ENCODE results near the gene USP17L27.
"Not testable (repeated sequence)": the region's sequence is repeated elsewhere in the genome, so short reads cannot be mapped to it uniquely, and the experiment has no call there.

Gene USP17L27, protein sequence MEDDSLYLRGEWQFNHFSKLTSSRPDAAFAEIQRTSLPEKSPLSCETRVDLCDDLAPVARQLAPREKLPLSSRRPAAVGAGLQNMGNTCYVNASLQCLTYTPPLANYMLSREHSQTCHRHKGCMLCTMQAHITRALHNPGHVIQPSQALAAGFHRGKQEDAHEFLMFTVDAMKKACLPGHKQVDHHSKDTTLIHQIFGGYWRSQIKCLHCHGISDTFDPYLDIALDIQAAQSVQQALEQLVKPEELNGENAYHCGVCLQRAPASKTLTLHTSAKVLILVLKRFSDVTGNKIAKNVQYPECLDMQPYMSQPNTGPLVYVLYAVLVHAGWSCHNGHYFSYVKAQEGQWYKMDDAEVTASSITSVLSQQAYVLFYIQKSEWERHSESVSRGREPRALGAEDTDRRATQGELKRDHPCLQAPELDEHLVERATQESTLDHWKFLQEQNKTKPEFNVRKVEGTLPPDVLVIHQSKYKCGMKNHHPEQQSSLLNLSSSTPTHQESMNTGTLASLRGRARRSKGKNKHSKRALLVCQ

DNA sequence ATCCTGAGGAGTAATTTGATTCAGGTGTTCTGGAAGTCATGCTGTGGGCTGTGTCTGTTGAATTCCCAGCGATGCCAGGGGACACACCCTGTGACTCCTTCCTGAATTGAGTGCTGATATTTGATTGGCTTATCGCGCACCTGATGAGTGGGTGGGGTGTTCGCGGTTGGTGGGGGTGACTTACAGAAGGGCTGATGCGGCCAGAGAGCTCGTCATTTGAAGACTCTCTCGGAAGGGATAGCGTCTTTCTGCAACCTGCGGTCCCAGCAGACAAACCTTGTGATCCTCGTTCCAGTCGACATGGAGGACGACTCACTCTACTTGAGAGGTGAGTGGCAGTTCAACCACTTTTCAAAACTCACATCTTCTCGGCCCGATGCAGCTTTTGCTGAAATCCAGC is at the start of gene USP17L27:
Gene USP17L27 (plus strand): TSS at position 301 of the 400 bp plus-strand sequence. CDS start 0 bp downstream, at position 301.
- not testable (repeated sequence) for DNase-seq

DNA sequence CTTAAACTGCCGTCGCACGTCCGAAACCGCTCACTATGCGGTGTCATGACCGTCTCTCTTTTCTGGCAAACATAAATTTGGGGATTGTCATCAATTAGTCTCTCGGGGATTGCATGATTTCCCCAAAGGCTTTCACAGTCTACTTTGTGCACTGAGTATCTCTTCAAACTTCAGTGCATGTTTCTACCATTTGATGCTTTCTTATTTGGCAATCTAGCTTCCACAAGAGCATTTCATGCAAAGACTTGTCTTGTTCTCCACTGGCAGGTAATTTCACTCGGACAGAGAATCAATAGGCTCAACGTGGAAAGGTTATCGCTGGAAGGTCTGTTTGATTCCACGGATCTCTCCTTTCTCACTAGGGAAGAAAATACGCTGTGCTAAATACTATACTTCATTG is 19.8 kb upstream of the USP17L27 start:
- DNase-seq, result not testable (repeated sequence)

DNA sequence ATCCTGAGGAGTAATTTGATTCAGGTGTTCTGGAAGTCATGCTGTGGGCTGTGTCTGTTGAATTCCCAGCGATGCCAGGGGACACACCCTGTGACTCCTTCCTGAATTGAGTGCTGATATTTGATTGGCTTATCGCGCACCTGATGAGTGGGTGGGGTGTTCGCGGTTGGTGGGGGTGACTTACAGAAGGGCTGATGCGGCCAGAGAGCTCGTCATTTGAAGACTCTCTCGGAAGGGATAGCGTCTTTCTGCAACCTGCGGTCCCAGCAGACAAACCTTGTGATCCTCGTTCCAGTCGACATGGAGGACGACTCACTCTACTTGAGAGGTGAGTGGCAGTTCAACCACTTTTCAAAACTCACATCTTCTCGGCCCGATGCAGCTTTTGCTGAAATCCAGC is 19.1 kb upstream of the USP17L27 start, which contains the start of gene USP17L24:
Gene USP17L24 (plus strand): TSS at position 301 of the 400 bp plus-strand sequence. CDS start 0 bp downstream, at position 301.
- not testable (repeated sequence) for DNase-seq

DNA sequence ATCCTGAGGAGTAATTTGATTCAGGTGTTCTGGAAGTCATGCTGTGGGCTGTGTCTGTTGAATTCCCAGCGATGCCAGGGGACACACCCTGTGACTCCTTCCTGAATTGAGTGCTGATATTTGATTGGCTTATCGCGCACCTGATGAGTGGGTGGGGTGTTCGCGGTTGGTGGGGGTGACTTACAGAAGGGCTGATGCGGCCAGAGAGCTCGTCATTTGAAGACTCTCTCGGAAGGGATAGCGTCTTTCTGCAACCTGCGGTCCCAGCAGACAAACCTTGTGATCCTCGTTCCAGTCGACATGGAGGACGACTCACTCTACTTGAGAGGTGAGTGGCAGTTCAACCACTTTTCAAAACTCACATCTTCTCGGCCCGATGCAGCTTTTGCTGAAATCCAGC is 14.3 kb upstream of the USP17L27 start, which contains the start of gene USP17L25:
Gene USP17L25 (plus strand): TSS at position 301 of the 400 bp plus-strand sequence. CDS start 0 bp downstream, at position 301.
- not testable (repeated sequence) for DNase-seq

DNA sequence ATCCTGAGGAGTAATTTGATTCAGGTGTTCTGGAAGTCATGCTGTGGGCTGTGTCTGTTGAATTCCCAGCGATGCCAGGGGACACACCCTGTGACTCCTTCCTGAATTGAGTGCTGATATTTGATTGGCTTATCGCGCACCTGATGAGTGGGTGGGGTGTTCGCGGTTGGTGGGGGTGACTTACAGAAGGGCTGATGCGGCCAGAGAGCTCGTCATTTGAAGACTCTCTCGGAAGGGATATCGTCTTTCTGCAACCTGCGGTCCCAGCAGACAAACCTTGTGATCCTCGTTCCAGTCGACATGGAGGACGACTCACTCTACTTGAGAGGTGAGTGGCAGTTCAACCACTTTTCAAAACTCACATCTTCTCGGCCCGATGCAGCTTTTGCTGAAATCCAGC is 9.6 kb upstream of the USP17L27 start, which contains the start of gene USP17L26:
Gene USP17L26 (plus strand): TSS at position 301 of the 400 bp plus-strand sequence. CDS start 0 bp downstream, at position 301.
- not testable (repeated sequence) for DNase-seq

DNA sequence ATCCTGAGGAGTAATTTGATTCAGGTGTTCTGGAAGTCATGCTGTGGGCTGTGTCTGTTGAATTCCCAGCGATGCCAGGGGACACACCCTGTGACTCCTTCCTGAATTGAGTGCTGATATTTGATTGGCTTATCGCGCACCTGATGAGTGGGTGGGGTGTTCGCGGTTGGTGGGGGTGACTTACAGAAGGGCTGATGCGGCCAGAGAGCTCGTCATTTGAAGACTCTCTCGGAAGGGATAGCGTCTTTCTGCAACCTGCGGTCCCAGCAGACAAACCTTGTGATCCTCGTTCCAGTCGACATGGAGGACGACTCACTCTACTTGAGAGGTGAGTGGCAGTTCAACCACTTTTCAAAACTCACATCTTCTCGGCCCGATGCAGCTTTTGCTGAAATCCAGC is 4.8 kb upstream of the USP17L27 start, which contains the start of gene USP17L5:
Gene USP17L5 (plus strand): TSS at position 301 of the 400 bp plus-strand sequence. CDS start 0 bp downstream, at position 301.
- DNase-seq, result not testable (repeated sequence)

DNA sequence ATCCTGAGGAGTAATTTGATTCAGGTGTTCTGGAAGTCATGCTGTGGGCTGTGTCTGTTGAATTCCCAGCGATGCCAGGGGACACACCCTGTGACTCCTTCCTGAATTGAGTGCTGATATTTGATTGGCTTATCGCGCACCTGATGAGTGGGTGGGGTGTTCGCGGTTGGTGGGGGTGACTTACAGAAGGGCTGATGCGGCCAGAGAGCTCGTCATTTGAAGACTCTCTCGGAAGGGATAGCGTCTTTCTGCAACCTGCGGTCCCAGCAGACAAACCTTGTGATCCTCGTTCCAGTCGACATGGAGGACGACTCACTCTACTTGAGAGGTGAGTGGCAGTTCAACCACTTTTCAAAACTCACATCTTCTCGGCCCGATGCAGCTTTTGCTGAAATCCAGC is 4.6 kb downstream of the USP17L27 start, which contains the start of gene USP17L28:
Gene USP17L28 (plus strand): TSS at position 301 of the 400 bp plus-strand sequence. CDS start 0 bp downstream, at position 301.
- not testable (repeated sequence) for DNase-seq

DNA sequence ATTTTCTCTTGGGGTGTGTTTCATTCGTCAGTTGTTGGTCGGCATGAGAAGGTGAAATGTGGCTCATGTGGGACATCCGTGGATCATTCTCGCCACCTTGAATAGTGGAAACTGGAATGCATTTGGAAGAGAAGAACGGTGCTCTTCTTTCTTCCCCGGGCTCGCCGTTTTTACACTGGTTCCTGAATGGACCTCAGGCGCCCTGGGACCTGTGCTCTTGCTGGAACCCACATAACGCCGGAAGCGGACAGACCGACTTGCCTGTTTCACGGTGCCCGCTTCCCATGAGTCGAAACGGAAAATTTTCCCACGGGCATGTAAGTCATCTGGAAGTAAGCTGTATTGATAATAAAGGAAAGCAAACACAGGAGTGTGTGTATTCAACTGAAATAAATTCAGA is 6.9 kb downstream of the USP17L27 start:
- not testable (repeated sequence) for DNase-seq

DNA sequence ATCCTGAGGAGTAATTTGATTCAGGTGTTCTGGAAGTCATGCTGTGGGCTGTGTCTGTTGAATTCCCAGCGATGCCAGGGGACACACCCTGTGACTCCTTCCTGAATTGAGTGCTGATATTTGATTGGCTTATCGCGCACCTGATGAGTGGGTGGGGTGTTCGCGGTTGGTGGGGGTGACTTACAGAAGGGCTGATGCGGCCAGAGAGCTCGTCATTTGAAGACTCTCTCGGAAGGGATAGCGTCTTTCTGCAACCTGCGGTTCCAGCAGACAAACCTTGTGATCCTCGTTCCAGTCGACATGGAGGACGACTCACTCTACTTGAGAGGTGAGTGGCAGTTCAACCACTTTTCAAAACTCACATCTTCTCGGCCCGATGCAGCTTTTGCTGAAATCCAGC is 9.4 kb downstream of the USP17L27 start, which contains the start of gene USP17L29:
Gene USP17L29 (plus strand): TSS at position 301 of the 400 bp plus-strand sequence. CDS start 0 bp downstream, at position 301.
- not testable (repeated sequence) for DNase-seq

DNA sequence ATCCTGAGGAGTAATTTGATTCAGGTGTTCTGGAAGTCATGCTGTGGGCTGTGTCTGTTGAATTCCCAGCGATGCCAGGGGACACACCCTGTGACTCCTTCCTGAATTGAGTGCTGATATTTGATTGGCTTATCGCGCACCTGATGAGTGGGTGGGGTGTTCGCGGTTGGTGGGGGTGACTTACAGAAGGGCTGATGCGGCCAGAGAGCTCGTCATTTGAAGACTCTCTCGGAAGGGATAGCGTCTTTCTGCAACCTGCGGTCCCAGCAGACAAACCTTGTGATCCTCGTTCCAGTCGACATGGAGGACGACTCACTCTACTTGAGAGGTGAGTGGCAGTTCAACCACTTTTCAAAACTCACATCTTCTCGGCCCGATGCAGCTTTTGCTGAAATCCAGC is 18.9 kb downstream of the USP17L27 start, which contains the start of gene USP17L30:
Gene USP17L30 (plus strand): TSS at position 301 of the 400 bp plus-strand sequence. CDS start 0 bp downstream, at position 301.
- DNase-seq, result not testable (repeated sequence)

DNA sequence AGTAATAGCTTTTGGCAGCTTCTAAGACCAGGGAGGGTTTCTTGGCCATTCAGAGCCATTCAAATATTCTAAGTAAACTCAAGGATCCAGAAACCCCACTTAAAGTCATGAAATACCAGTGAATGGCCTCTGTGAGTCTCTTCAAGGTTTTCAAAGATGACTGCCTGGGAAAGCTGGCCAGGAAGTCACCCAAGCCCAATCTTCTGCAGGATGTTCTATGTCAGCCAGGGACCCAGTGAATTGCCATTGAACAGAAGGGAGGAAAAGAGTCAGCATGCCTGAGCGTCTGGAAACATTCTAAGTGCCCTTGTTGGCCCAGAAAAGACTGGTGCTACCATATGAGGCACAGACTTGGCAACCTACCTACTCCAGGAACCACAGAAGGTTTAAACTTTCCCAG is 35.9 kb downstream of the USP17L27 start:
- not testable (repeated sequence) for DNase-seq

DNA sequence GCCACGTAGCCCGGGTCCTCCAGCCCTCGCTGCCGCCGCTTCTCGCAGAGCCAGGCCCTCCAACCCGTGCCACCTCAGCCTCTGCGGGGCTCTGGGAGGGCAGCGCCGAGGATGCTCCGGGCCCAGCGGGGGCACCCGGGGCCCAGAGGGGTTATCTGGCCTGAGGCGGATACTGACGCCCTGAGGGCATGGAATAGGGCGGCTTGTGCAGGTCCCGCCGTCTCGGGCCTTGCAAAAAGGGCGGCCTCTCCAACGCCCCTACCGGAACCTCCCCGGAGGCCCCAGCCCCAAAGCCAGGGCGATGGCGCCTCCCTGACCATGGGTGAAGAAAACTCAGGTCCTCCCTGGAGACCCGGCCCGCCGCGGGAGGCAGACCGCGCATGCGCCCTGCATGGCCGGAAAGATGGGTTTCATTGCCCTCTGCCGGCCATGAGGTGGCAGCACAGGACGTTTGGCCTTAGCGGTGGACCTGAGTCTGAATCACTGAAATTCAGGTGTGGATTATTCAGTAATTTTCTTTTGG is 37.1 kb downstream of the USP17L27 start:
- peak; percentile 64 for DNase-seq

DNA sequence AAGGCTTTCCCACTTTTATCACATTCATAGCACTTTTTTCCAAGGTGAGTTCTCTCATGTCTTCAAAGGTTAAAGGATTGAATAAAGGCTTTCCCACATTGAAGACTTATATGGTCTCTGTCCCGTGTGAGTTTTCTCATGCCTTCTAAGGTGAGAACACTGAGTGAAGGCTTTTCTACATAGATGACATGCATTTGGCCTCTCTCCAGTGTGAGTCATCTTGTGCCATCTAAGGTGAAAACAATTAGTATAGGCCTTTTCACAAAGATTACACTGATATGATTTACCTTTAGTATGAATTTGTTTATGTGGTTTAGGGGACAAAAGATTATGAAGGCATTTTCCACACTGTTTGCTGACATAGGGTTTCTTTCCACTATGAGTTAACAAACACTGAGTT is 40.2 kb downstream of the USP17L27 start:
- DNase-seq, result no peak

DNA sequence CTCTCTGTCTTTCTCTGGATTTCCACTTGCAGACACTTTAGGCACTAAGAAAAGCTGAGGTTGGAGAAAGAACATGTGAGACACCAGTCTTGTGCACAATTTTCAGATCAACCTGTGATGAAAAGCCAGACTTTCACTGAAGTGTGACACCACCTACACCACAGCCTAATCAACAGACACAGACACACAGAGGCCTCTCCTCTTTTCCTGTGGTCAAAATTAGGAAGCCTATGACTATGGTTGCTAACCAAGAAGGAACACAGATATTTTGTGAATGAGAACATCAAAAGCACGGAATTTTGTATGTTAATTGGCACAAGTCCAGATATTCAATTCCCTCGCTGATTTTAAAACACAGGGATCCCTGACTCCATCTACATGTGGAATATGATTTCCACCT is 45.1 kb downstream of the USP17L27 start:
- DNase-seq, result not testable (repeated sequence)
